ENCODE data around the gene PLD4.
"Not testable (repeated sequence)": the region's sequence is repeated elsewhere in the genome, so short reads cannot be mapped to it uniquely, and the experiment has no call there.

The PLD4 gene

GRCh38 chr14:104887623-104888488 lies 36.8 kb upstream of the PLD4 start:
- TF ChIP-seq CTCF (IDR thresholded peaks at IDR 0.05; ENCODE audit: low read length) (no peak), EZH2 (IDR thresholded peaks at IDR 0.05; ENCODE audit: borderline replicate concordance, low read length) (no peak)
- no peaks in the 10 kb centered on the region for H3K9me3 ChIP-seq (ENCODE audit: low read length)
- no peak overlapping the region for H2AFZ ChIP-seq (ENCODE audit: low read length)
- H3K9ac ChIP-seq (ENCODE audit: low read length) = no peak overlapping the region
- H3K79me2 ChIP-seq (ENCODE audit: insufficient read depth, low read length) = no peaks in the 10 kb centered on the region
- H3K27me3 ChIP-seq (ENCODE audit: insufficient read depth, low read length) = peaks cover 7% of the 10 kb centered on the region
- no peak overlapping the region for H3K27ac ChIP-seq (ENCODE audit: low read depth, low read length, poor library complexity, severe bottlenecking)
- H3K9me2 ChIP-seq (ENCODE audit: low read depth, low read length) = no peaks in the 10 kb centered on the region
- no peaks in the 10 kb centered on the region for H4K20me1 ChIP-seq (ENCODE audit: insufficient read depth, low read length)
- H3K4me3 ChIP-seq (ENCODE audit: low read depth, low read length, poor library complexity, severe bottlenecking) = no peak overlapping the region
- H3K4me2 ChIP-seq (ENCODE audit: low read length) = no peak overlapping the region
- H3K4me1 ChIP-seq (ENCODE audit: insufficient read depth, low read length, severe bottlenecking) = no peaks in the 10 kb centered on the region
- no peaks in the 10 kb centered on the region for H3F3A ChIP-seq (ENCODE audit: insufficient read depth, low read length)
- H3K36me3 ChIP-seq (ENCODE audit: insufficient read depth, low read length) = no peaks in the 10 kb centered on the region

GRCh38 chr14:104888489-104889374 lies 35.9 kb upstream of the PLD4 start:
- Histone ChIP-seq H3K27ac (ENCODE audit: low read depth, low read length, poor library complexity, severe bottlenecking) (no peak overlapping the region), H2AFZ (ENCODE audit: low read length) (no peak overlapping the region), H4K20me1 (ENCODE audit: insufficient read depth, low read length) (no peaks in the 10 kb centered on the region), H3K79me2 (ENCODE audit: insufficient read depth, low read length) (no peaks in the 10 kb centered on the region), H3K9me2 (ENCODE audit: low read depth, low read length) (no peaks in the 10 kb centered on the region), H3K36me3 (ENCODE audit: insufficient read depth, low read length) (no peaks in the 10 kb centered on the region), H3K9me3 (ENCODE audit: low read length) (no peaks in the 10 kb centered on the region), H3K4me2 (ENCODE audit: low read length) (no peak overlapping the region), H3K4me3 (ENCODE audit: low read depth, low read length, poor library complexity, severe bottlenecking) (no peak overlapping the region), H3F3A (ENCODE audit: insufficient read depth, low read length) (no peaks in the 10 kb centered on the region), H3K9ac (ENCODE audit: low read length) (no peak overlapping the region), H3K4me1 (ENCODE audit: insufficient read depth, low read length, severe bottlenecking) (peaks cover 4% of the 10 kb centered on the region), H3K27me3 (ENCODE audit: insufficient read depth, low read length) (peaks cover 12% of the 10 kb centered on the region)
- TF ChIP-seq EZH2 (IDR thresholded peaks at IDR 0.05; ENCODE audit: borderline replicate concordance, low read length) (no peak), CTCF (IDR thresholded peaks at IDR 0.05; ENCODE audit: low read length) (no peak)

GRCh38 chr14:104889375-104889757 lies 35.3 kb upstream of the PLD4 start:
- peaks cover 4% of the 10 kb centered on the region for H3K4me1 ChIP-seq (ENCODE audit: insufficient read depth, low read length, severe bottlenecking)
- peaks cover 12% of the 10 kb centered on the region for H3K27me3 ChIP-seq (ENCODE audit: insufficient read depth, low read length)
- no peaks in the 10 kb centered on the region for H3K9me2 ChIP-seq (ENCODE audit: low read depth, low read length)
- no peak overlapping the region for H3K9ac ChIP-seq (ENCODE audit: low read length)
- H3K27ac ChIP-seq (ENCODE audit: low read depth, low read length, poor library complexity, severe bottlenecking) = no peak overlapping the region
- no peak overlapping the region for H3K4me3 ChIP-seq (ENCODE audit: low read depth, low read length, poor library complexity, severe bottlenecking)
- no peak for TF ChIP-seq CTCF (IDR thresholded peaks at IDR 0.05; ENCODE audit: low read length)
- no peak for TF ChIP-seq EZH2 (IDR thresholded peaks at IDR 0.05; ENCODE audit: borderline replicate concordance, low read length)
- H4K20me1 ChIP-seq (ENCODE audit: insufficient read depth, low read length) = no peaks in the 10 kb centered on the region
- H3K79me2 ChIP-seq (ENCODE audit: insufficient read depth, low read length) = no peaks in the 10 kb centered on the region
- H3K4me2 ChIP-seq (ENCODE audit: low read length) = no peak overlapping the region
- H2AFZ ChIP-seq (ENCODE audit: low read length) = no peak overlapping the region
- H3K36me3 ChIP-seq (ENCODE audit: insufficient read depth, low read length) = no peaks in the 10 kb centered on the region
- H3K9me3 ChIP-seq (ENCODE audit: low read length) = no peaks in the 10 kb centered on the region
- no peaks in the 10 kb centered on the region for H3F3A ChIP-seq (ENCODE audit: insufficient read depth, low read length)

DNA sequence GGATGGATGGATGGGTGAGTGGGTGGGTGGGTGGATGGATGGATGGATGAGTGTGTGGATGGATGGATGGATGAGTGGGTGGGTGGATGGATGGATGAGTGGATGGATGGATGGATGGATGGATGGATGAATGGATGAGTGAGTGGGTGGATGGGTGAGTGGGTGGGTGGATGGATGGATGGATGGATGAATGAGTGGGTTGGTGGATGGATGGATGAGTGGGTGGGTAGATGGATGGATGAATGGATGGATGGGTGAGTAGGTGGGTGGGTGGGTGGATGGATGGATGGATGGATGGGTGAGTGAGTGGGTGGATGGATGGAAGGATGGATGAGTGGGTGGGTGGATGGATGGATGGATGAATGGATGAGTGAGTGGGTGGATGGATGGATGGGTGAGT lies 34.4 kb upstream of the PLD4 start:
- not testable (repeated sequence) for H3F3A ChIP-seq (ENCODE audit: insufficient read depth, low read length); H3K9me3 ChIP-seq (ENCODE audit: low read length); H3K27ac ChIP-seq (ENCODE audit: low read depth, low read length, poor library complexity, severe bottlenecking); H3K4me3 ChIP-seq (ENCODE audit: low read depth, low read length, poor library complexity, severe bottlenecking); H3K4me2 ChIP-seq (ENCODE audit: low read length); H3K9me2 ChIP-seq (ENCODE audit: low read depth, low read length); H3K36me3 ChIP-seq (ENCODE audit: insufficient read depth, low read length); H2AFZ ChIP-seq (ENCODE audit: low read length); H4K20me1 ChIP-seq (ENCODE audit: insufficient read depth, low read length); H3K9ac ChIP-seq (ENCODE audit: low read length); H3K27me3 ChIP-seq (ENCODE audit: insufficient read depth, low read length); H3K79me2 ChIP-seq (ENCODE audit: insufficient read depth, low read length)
- H3K4me1 ChIP-seq (ENCODE audit: insufficient read depth, low read length, severe bottlenecking) = peaks cover 10% of the 10 kb centered on the region

All from OCI-LY1 (cell line).